NCI-H146 treated with DMSO at 0.1 percent for 48 hours (cell line): Measurements from ENCODE around the gene SYMPK.

Experiments used
- DNase-seq: peaks from one replicate; lab custom pipeline; 2025; ENCODE audit not compliant: unreplicated experiment; lab: John Stamatoyannopoulos, UW

Gene SYMPK

GRCh38 chr19:45826934-45827333 is 36.0 kb downstream of the SYMPK start:
- no peak for DNase-seq

- no peak for DNase-seq
These were observed 36.7 kb downstream of the SYMPK start for GRCh38 chr19:45825917-45826893.

GRCh38 chr19:45825263-45825605 is 37.7 kb downstream of the SYMPK start:
- no peak for DNase-seq

- no peak for DNase-seq
These were observed 38.2 kb downstream of the SYMPK start for GRCh38 chr19:45824531-45825262.

GRCh38 chr19:45824041-45824471 is 38.9 kb downstream of the SYMPK start:
- DNase-seq = no peak

- DNase-seq = no peak
These were observed 39.8 kb downstream of the SYMPK start for GRCh38 chr19:45823182-45823581.

GRCh38 chr19:45822716-45823115 is 40.2 kb downstream of the SYMPK start:
- DNase-seq = no peak

- DNase-seq = no peak
These were observed 41.4 kb downstream of the SYMPK start for GRCh38 chr19:45821570-45821969.

- no peak for DNase-seq
These were observed 41.8 kb downstream of the SYMPK start for GRCh38 chr19:45821103-45821521.

GRCh38 chr19:45820413-45821102 is 42.4 kb downstream of the SYMPK start:
- no peak for DNase-seq

- DNase-seq = no peak
These were observed 43.2 kb downstream of the SYMPK start for GRCh38 chr19:45819769-45820168.

GRCh38 chr19:45817725-45818301 is 45.1 kb downstream of the SYMPK start:
- DNase-seq = no peak

- DNase-seq = peak; percentile 74
These were observed 45.8 kb downstream of the SYMPK start for GRCh38 chr19:45817010-45817724.

GRCh38 chr19:45816236-45817009 is 46.5 kb downstream of the SYMPK start:
- DNase-seq = no peak

GRCh38 chr19:45815481-45816216 is 47.3 kb downstream of the SYMPK start:
- no peak for DNase-seq

GRCh38 chr19:45814851-45815480 is 48.0 kb downstream of the SYMPK start, which contains the start of gene RSPH6A:
RSPH6A (minus strand) TSS chr19:45815308; CDS start chr19:45815176, 132 bp downstream.
- no peak for DNase-seq

- no peak for DNase-seq
These were observed 48.7 kb downstream of the SYMPK start for GRCh38 chr19:45814166-45814780.

- no peak for DNase-seq
These were observed 50.6 kb downstream of the SYMPK start for GRCh38 chr19:45812297-45812696.
